Head of caudate nucleus (tissue), 42 donors: Measurements from ENCODE around the gene ASB2.
A peak's percentile ranks its signal among the peaks of the same experiment; 100 is the strongest.

Source experiments
- DNase-seq, 42 donors: peaks; one replicate each; pipeline versions ENCODE4 v3.0.0 to v3.0.0-alpha.2; 2020 to 2021; ENCODE audit warnings: mixed read lengths in 7 of 42
- intact Hi-C: fragments of 100-400 bp; cut with DNase I; formaldehyde crosslinking; loops from one replicate; pipeline ENCODE4 v1.15.0; 2022

ASB2 gene

GRCh38 chr14:93967637-93968250 is 8.6 kb downstream of the ASB2 start:
- intact Hi-C loops, result no loop called here
- DNase-seq, result no peak

- DNase-seq, result no peak
Observed at GRCh38 chr14:93965946-93966474, 10.4 kb downstream of the ASB2 start.

GRCh38 chr14:93965287-93965821 is 11.0 kb downstream of the ASB2 start:
- no peak for DNase-seq

More at GRCh38 chr14:93965946-93966474, 10.4 kb downstream of the ASB2 start:
- intact Hi-C loops, result no loop called here

DNA sequence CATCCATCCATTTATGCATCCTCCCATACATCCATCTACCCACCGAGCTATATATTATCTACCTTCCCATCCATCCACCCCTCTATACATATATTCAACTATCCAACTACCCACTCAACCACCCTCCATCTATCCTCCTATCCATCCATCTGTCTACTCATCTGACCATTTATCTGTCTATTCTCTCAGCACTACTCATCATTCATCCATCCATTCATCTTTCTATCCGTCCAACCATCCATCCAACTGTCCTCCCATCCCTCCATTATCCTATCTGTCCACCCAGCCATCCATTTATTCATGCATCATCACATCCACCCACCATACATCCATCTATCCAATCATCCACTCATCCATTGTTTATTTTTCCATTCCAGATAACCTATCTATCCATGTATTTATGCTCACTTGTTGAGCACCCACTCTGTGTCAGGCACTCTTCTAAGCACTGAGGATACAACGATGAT is 11.5 kb downstream of the ASB2 start:
- intact Hi-C loops, result no loop called here
- no peak for DNase-seq

More at GRCh38 chr14:93965287-93965821, 11.0 kb downstream of the ASB2 start:
- intact Hi-C loops, result no loop called here

- intact Hi-C loops, result no loop called here
- no peak for DNase-seq
Observed at GRCh38 chr14:93964281-93964680, 12.1 kb downstream of the ASB2 start.

GRCh38 chr14:93963692-93964091 is 12.7 kb downstream of the ASB2 start:
- intact Hi-C loops, result no loop called here
- no peak for DNase-seq

GRCh38 chr14:93962701-93963601 is 13.4 kb downstream of the ASB2 start:
- intact Hi-C loops, result no loop called here
- peak in 15 of 42 donors; percentile 12 to 58 (median 41) for DNase-seq

DNA sequence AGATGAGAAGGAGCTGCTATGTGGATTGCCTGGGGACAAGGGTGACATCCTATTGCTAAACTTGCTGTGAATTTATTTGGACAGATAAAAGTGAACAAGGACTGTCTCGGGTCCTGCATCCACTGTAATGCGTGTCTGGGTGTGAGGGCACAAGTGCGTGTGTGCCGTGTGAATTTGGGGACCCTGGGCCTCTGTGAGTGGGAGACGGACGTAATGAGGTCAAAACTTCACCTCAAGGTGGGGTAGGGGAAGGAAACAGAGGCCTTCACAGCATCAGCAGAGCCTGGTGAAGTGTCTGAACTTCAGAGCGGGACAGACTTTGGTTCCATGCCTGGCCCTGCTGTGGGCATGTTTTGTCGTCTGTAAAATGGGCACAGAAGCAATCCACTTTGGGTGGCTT is 14.8 kb downstream of the ASB2 start:
- DNase-seq, result no peak
- intact Hi-C loops, result no loop called here

GRCh38 chr14:93960774-93961438 is 15.5 kb downstream of the ASB2 start:
- intact Hi-C loops, result no loop called here
- DNase-seq, result no peak

DNA sequence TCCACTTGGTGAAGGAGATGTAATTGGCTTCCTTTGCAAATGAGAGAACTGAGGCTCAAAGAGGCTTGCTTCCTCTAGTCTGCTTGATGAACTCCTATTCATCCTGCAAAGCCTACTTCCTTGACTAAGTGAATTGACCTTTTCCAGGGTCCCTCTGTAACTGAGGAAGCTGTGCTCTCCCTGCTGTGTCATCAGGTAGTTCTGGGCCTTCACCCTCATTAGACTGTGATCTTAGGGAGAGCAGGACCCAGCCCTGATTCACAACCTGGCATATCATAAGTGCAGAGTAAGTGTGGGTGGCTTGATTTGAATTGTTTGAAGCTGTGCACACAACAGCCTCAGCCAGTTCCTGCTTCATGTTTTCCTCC is 16.3 kb downstream of the ASB2 start:
- no peak for DNase-seq
- intact Hi-C loops, result no loop called here

DNA sequence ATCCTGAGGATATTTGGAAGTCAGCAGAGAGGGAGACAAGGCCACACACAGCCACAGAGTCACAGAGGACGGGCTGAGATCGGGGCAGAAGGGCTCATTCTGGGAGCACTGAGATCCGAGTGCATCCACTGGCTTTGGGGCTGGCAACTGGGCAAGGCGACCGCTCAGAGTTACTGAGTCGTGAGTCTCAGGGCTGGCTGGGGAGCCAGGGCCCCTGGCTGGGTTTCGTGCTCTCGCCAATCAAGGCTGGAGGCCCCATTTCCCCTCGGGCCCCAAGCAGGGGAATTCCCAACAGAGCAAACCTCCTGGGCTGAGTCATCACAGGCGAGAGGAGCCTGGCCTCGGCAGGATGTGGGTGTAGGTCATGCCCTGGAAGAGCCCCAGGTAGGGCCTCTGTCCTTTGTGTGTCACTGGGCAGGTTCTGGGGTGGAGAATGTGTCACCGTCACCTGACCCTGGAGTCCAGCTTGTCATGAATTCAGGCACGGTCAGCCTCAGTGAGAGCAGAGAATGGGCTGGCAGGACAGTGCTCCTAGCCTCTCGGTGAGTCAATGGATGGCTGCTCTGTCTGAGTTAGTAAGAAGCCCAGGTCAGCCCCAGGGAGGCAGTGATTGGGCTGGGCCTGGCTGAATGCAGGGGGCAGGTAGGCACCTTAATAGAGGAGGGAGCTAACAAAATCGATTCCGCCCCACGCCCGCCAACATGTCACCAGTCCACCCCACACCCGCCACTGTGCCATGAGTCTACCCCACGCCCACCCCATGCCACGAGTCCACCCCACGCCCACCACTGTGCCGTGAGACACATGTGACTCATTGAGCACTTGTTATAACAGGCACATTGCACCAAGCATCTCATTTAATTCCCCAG is 16.9 kb downstream of the ASB2 start:
- intact Hi-C loops, result no loop called here
- DNase-seq, result peak in 6 of 42 donors; percentile 12 to 42 (median 33)

- intact Hi-C loops, result no loop called here
- no peak for DNase-seq
Observed at GRCh38 chr14:93958567-93959238, 17.7 kb downstream of the ASB2 start.

DNA sequence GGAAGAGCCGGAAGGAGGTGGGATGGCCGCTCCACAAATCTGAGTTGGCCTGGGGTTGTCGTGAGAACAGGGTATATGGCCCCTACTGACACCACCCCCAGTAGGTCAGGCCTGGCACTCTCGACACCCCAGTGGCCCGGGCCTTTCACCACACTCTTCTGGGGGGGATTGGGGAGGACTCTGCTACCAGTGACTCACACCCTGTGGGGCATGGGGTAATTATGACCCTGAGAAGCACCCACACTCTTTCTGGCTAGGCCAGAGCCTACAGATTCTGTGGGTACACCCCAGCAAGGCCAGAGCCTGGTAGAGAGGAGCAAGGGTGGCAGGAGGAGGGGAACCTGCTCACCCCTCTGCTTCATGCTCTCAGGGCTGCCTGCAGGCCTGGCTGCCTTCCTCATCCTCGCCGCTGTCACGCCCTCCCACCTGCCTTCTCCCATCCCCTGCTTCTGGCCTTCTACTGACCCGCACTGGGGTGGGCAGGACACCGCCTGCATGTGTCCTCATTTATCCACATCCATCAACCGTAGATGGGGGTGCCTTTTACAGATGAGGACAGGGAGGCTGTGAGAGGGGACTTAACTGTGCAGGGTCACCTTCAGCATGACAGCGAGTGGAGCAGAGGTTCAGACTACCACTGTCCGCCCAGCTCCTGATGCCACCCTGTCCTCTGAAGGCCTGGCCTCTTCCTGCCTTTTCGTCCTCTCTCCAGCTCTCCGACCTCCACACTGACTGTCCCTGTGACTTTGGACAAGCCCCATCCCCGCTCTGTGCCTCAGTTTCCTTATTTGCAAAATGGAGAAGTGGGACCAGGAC is 18.4 kb downstream of the ASB2 start:
- intact Hi-C loops, result no loop called here
- DNase-seq, result no peak

DNA sequence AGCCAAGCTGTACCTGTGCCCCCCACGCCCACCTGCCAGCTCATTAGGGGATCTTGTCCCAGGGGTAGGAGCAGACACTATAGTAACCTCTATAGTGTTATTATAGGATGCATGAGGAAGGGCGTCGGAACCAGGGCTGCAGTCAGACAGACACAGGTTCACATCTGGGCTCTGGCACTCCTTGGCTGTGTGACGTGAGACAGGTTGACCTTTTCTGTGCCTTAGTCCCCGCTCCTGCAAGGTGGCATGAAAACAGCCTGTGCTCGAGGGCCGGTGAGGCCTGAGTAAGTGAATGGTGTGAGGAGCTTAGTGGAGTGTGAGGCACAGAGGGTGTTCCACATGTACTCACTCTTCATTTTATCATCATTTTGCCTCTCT is 19.0 kb downstream of the ASB2 start:
- intact Hi-C loops, result no loop called here

GRCh38 chr14:93956514-93957332 is 19.6 kb downstream of the ASB2 start:
- intact Hi-C loops, result no loop called here

More for the DNA sequence above, 19.0 kb downstream of the ASB2 start:
- DNase-seq, result no peak

DNA sequence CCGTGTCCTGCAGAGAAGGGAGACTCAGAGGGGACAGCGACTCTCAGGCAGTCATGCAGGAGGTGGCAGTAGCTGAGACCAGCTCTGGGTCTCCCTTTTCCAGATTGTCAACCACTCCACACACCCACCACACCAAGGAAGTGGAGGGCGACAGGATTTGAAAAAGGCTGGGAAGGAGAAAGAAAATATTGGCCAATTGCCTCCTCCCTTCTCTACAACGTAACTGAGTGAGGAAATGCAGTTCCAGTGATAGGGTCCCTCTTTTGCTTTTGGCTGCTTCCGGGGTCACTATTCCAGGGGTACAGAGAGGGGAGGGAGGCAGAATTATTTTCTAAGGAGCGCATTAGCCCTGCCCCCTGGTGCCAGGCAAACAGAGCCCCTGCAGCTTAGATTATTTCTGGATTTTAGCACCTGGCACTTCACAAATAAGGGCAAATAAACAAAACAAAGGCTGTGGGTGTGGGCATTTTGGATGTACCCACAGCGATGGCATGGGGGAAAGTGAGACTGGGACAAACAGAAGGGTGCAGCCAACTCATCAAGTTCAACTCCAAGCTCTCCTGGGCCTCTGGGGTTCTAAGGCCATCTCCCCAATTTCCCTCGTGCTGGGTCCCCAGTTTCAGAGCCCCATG is 20.4 kb downstream of the ASB2 start:
- intact Hi-C loops, result no loop called here

More at GRCh38 chr14:93956514-93957332, 19.6 kb downstream of the ASB2 start:
- no peak for DNase-seq

More for the DNA sequence above, 20.4 kb downstream of the ASB2 start:
- DNase-seq, result no peak
